Measurements from ENCODE around the gene GBP6. TPM values are rescaled to one million over a fixed set of nuclear protein-coding genes. Genes with fewer than 3 reads are reported as not detected.

Gene GBP6
- total RNA-seq, 1 experiment from 2014 or later: not detected

GRCh38 chr1:89360716-89361115 lies 3.1 kb upstream of the GBP6 start:
- no peak overlapping the region for H3K4me3 Mint-ChIP-seq
- ChIA-PET CTCF (interaction anchor here (1.2 kb wide), 1 partner anchor 275 kb away, joined by 4 read pairs; no protein-coding TSS in a partner anchor), POLR2A (no interaction called here)
- H3K4me1 Mint-ChIP-seq: peaks cover 40% of the 10 kb centered on the region
- H3K27ac Mint-ChIP-seq: no peak overlapping the region
- H3K36me3 Mint-ChIP-seq: no peaks in the 10 kb centered on the region
- TF ChIP-seq SOX15 (CRISPR knock-in tag; IDR thresholded peaks at IDR 0.05) (no peak), PREB (CRISPR knock-in tag; IDR thresholded peaks at IDR 0.05; ENCODE audit: borderline replicate concordance) (no peak), SMAD3 (CRISPR knock-in tag; IDR thresholded peaks at IDR 0.05; ENCODE audit: borderline replicate concordance) (no peak), IRF2 (CRISPR knock-in tag; IDR thresholded peaks at IDR 0.05; ENCODE audit: borderline replicate concordance, low read depth) (no peak), AR (CRISPR knock-in tag; IDR thresholded peaks at IDR 0.05) (no peak), JAZF1 (CRISPR knock-in tag; IDR thresholded peaks at IDR 0.05) (no peak), ZNF121 (CRISPR knock-in tag; IDR thresholded peaks at IDR 0.05) (no peak), RORB (CRISPR knock-in tag; IDR thresholded peaks at IDR 0.05) (no peak), ESRRA (CRISPR knock-in tag; IDR thresholded peaks at IDR 0.05; ENCODE audit: borderline replicate concordance) (no peak), GRHL2 (CRISPR knock-in tag; IDR thresholded peaks at IDR 0.05; ENCODE audit: insufficient replicate concordance, severe bottlenecking) (no peak), ZSCAN18 (CRISPR knock-in tag; IDR thresholded peaks at IDR 0.05) (no peak), FOXK1 (CRISPR knock-in tag; IDR thresholded peaks at IDR 0.05) (no peak), HMGA2 (CRISPR knock-in tag; IDR thresholded peaks at IDR 0.05) (no peak), OVOL2 (CRISPR knock-in tag; IDR thresholded peaks at IDR 0.05; ENCODE audit: borderline replicate concordance) (no peak)
- ATAC-seq (no peak), DNase-seq (ENCODE audit: low spot score) (no peak)
- no peaks in the 10 kb centered on the region for H3K9me3 Mint-ChIP-seq
- H3K27me3 Mint-ChIP-seq (ENCODE audit: low read depth): no peaks in the 10 kb centered on the region

- Mint-ChIP-seq H3K9me3 (no peaks in the 10 kb centered on the region), H3K4me1 (peaks cover 40% of the 10 kb centered on the region), H3K4me3 (no peak overlapping the region), H3K36me3 (no peaks in the 10 kb centered on the region), H3K27ac (no peak overlapping the region), H3K27me3 (ENCODE audit: low read depth) (no peaks in the 10 kb centered on the region)
- DNase-seq (ENCODE audit: low spot score): peak; percentile 40
- TF ChIP-seq ZNF512 (CRISPR knock-in tag; IDR thresholded peaks at IDR 0.05; ENCODE audit: borderline replicate concordance) (no peak), ZNF425 (CRISPR knock-in tag; conservative IDR thresholded peaks at IDR 0.05) (no peak), ESRRA (CRISPR knock-in tag; IDR thresholded peaks at IDR 0.05; ENCODE audit: borderline replicate concordance) (no peak), CBFB (CRISPR knock-in tag; IDR thresholded peaks at IDR 0.05; ENCODE audit: low read depth) (no peak), ZNF138 (CRISPR knock-in tag; conservative IDR thresholded peaks at IDR 0.05) (no peak), ATF6 (CRISPR knock-in tag; IDR thresholded peaks at IDR 0.05) (no peak), NFE2L1 (CRISPR knock-in tag; IDR thresholded peaks at IDR 0.05) (no peak), MAX (CRISPR knock-in tag; IDR thresholded peaks at IDR 0.05) (no peak), ZNF263 (CRISPR knock-in tag; IDR thresholded peaks at IDR 0.05; ENCODE audit: low read depth) (no peak), USF1 (CRISPR knock-in tag; IDR thresholded peaks at IDR 0.05) (no peak), IRF2 (CRISPR knock-in tag; IDR thresholded peaks at IDR 0.05; ENCODE audit: borderline replicate concordance, low read depth) (no peak)
- ChIA-PET POLR2A (no interaction called here), CTCF (interaction anchor here (1.3 kb wide), 1 partner anchor 276 kb away, joined by 5 read pairs; no protein-coding TSS in a partner anchor)
- peak; percentile 83 for ATAC-seq
Measured at GRCh38 chr1:89361681-89362080, 2.2 kb upstream of the GBP6 start.
